T-helper 2 cell treated with Interferon-gamma antibody and Interleukin-4, amounts not matched to agents 5 μg/mL and 100 μg/mL, for 36 hours (primary cell): ENCODE measurements around the gene PCBP2.
A peak's percentile ranks its signal among the peaks of the same experiment; 100 is the strongest.

Experiments used
- DNase-seq: peaks from one replicate; pipeline ENCODE4 v3.0.0; 2021; ENCODE audit warnings: low spot score
- H3K27ac Mint-ChIP-seq: one replicate; pipeline ENCODE4 v1.8.0; 2021; ENCODE audit warnings: mild to moderate bottlenecking, mixed read lengths
- H3K27me3 Mint-ChIP-seq: one replicate; pipeline ENCODE4 v1.8.0; 2021; ENCODE audit warnings: low read depth, mixed read lengths
- H3K36me3 Mint-ChIP-seq: one replicate; pipeline ENCODE4 v1.8.0; 2021; ENCODE audit warnings: low read depth, mixed read lengths
- H3K4me1 Mint-ChIP-seq: one replicate; pipeline ENCODE4 v1.8.0; 2021; ENCODE audit warnings: low read depth, mixed read lengths
- H3K4me3 Mint-ChIP-seq: one replicate; pipeline ENCODE4 v1.8.0; 2022; ENCODE audit warnings: mild to moderate bottlenecking, moderate library complexity, mixed read lengths
- H3K9me3 Mint-ChIP-seq: one replicate; pipeline ENCODE4 v1.8.0; 2021; ENCODE audit warnings: mixed read lengths

Gene PCBP2

GRCh38 chr12:53500142-53500775 lies 48.4 kb downstream of the PCBP2 start:
- H3K27me3 Mint-ChIP-seq, result no peaks in the 10 kb centered on the region
- H3K4me1 Mint-ChIP-seq, result peaks cover 32% of the 10 kb centered on the region
- peaks cover 14% of the 10 kb centered on the region for H3K36me3 Mint-ChIP-seq
- H3K9me3 Mint-ChIP-seq, result no peaks in the 10 kb centered on the region
- peak overlapping the region; percentile 90 for H3K4me3 Mint-ChIP-seq
- H3K27ac Mint-ChIP-seq, result peak overlapping the region; percentile 95
- DNase-seq, result no peak

- H3K9me3 Mint-ChIP-seq, result no peaks in the 10 kb centered on the region
- DNase-seq, result peak; percentile 94
- H3K27me3 Mint-ChIP-seq, result no peaks in the 10 kb centered on the region
- H3K4me3 Mint-ChIP-seq, result peak within 1 kb of the TSS; percentile 90
- peaks cover 16% of the 10 kb centered on the region for H3K36me3 Mint-ChIP-seq
- H3K4me1 Mint-ChIP-seq, result peaks cover 32% of the 10 kb centered on the region
- peak within 1 kb of the TSS; percentile 95 for H3K27ac Mint-ChIP-seq
Observed at GRCh38 chr12:53500776-53501614, 49.1 kb downstream of the PCBP2 start, which contains the start of gene TARBP2. Gene TARBP2, plus strand, starts transcription at chr12:53501283. Its CDS starts 126 bp downstream, at chr12:53501409.

GRCh38 chr12:53501615-53502181 lies 49.8 kb downstream of the PCBP2 start:
- H3K4me3 Mint-ChIP-seq, result peak overlapping the region; percentile 90
- no peak for DNase-seq
- no peaks in the 10 kb centered on the region for H3K9me3 Mint-ChIP-seq
- peaks cover 28% of the 10 kb centered on the region for H3K4me1 Mint-ChIP-seq
- peaks cover 12% of the 10 kb centered on the region for H3K36me3 Mint-ChIP-seq
- H3K27ac Mint-ChIP-seq, result peak overlapping the region; percentile 95
- no peaks in the 10 kb centered on the region for H3K27me3 Mint-ChIP-seq

GRCh38 chr12:53502331-53502730 lies 50.4 kb downstream of the PCBP2 start:
- H3K36me3 Mint-ChIP-seq, result peaks cover 12% of the 10 kb centered on the region
- H3K4me3 Mint-ChIP-seq, result peak overlapping the region; percentile 90
- H3K9me3 Mint-ChIP-seq, result no peaks in the 10 kb centered on the region
- DNase-seq, result no peak
- no peak overlapping the region for H3K27ac Mint-ChIP-seq
- peaks cover 28% of the 10 kb centered on the region for H3K4me1 Mint-ChIP-seq
- H3K27me3 Mint-ChIP-seq, result no peaks in the 10 kb centered on the region

- peak overlapping the region; percentile 38 for H3K4me3 Mint-ChIP-seq
- no peak overlapping the region for H3K27ac Mint-ChIP-seq
- no peaks in the 10 kb centered on the region for H3K9me3 Mint-ChIP-seq
Observed at GRCh38 chr12:53502983-53503728, 51.3 kb downstream of the PCBP2 start.

GRCh38 chr12:53504004-53504920 lies 52.4 kb downstream of the PCBP2 start:
- Mint-ChIP-seq H3K27ac (no peak overlapping the region), H3K9me3 (no peaks in the 10 kb centered on the region), H3K36me3 (peaks cover 11% of the 10 kb centered on the region), H3K4me1 (peaks cover 20% of the 10 kb centered on the region), H3K27me3 (no peaks in the 10 kb centered on the region), H3K4me3 (no peak overlapping the region)
- no peak for DNase-seq

More at GRCh38 chr12:53502983-53503728, 51.3 kb downstream of the PCBP2 start:
- Mint-ChIP-seq H3K4me1 (peaks cover 23% of the 10 kb centered on the region), H3K27me3 (no peaks in the 10 kb centered on the region), H3K36me3 (peaks cover 12% of the 10 kb centered on the region)
- no peak for DNase-seq

GRCh38 chr12:53505086-53505485 lies 53.2 kb downstream of the PCBP2 start:
- Mint-ChIP-seq H3K27me3 (no peaks in the 10 kb centered on the region), H3K27ac (no peak overlapping the region), H3K4me3 (no peak overlapping the region), H3K4me1 (peaks cover 17% of the 10 kb centered on the region), H3K9me3 (no peaks in the 10 kb centered on the region), H3K36me3 (peaks cover 11% of the 10 kb centered on the region)
- no peak for DNase-seq

- DNase-seq, result no peak
- Mint-ChIP-seq H3K9me3 (no peaks in the 10 kb centered on the region), H3K27ac (peak overlapping the region; percentile 12), H3K4me3 (no peak overlapping the region), H3K4me1 (peaks cover 15% of the 10 kb centered on the region), H3K36me3 (peaks cover 11% of the 10 kb centered on the region), H3K27me3 (no peaks in the 10 kb centered on the region)
Observed at GRCh38 chr12:53505555-53506449, 53.9 kb downstream of the PCBP2 start.

- DNase-seq, result no peak
- H3K36me3 Mint-ChIP-seq, result peaks cover 11% of the 10 kb centered on the region
- H3K4me3 Mint-ChIP-seq, result no peak overlapping the region
- no peaks in the 10 kb centered on the region for H3K27me3 Mint-ChIP-seq
- peaks cover 15% of the 10 kb centered on the region for H3K4me1 Mint-ChIP-seq
- H3K27ac Mint-ChIP-seq, result no peak overlapping the region
- H3K9me3 Mint-ChIP-seq, result no peaks in the 10 kb centered on the region
Observed at GRCh38 chr12:53506450-53506785, 54.5 kb downstream of the PCBP2 start.

- H3K36me3 Mint-ChIP-seq, result peaks cover 15% of the 10 kb centered on the region
- no peak within 1 kb of the TSS for H3K4me3 Mint-ChIP-seq
- H3K9me3 Mint-ChIP-seq, result no peaks in the 10 kb centered on the region
- H3K27ac Mint-ChIP-seq, result no peak within 1 kb of the TSS
- DNase-seq, result no peak
- H3K4me1 Mint-ChIP-seq, result peaks cover 11% of the 10 kb centered on the region
- H3K27me3 Mint-ChIP-seq, result no peaks in the 10 kb centered on the region
Observed at GRCh38 chr12:53506881-53507602, 55.1 kb downstream of the PCBP2 start, which contains the start of gene NPFF. Gene NPFF, minus strand, starts transcription at chr12:53507484. Its CDS starts 10 bp downstream, at chr12:53507474.

GRCh38 chr12:53507603-53507885 lies 55.6 kb downstream of the PCBP2 start:
- Mint-ChIP-seq H3K27ac (no peak overlapping the region), H3K27me3 (no peaks in the 10 kb centered on the region), H3K4me3 (no peak overlapping the region), H3K9me3 (no peaks in the 10 kb centered on the region), H3K36me3 (peaks cover 16% of the 10 kb centered on the region), H3K4me1 (peaks cover 9% of the 10 kb centered on the region)
- no peak for DNase-seq
